22Rv1 (cell line): ENCODE measurements around the gene GAPVD1.

Experiments
- H3K27ac ChIP-seq: fragments of 450-650 bp; 2 replicates; pipeline ENCODE4 v1.5.1; 2017
- ZFX ChIP-seq: fragments of 450-650 bp; IDR thresholded peaks from 2 replicates; pipeline ENCODE4 v1.6.1; 2017; ENCODE audit warnings: antibody characterized with exemption, borderline replicate concordance
- TF ChIP-seq, protein P1 (sequence below): fragments of 450-650 bp; IDR thresholded peaks from 2 replicates; pipeline ENCODE4 v1.5.1; 2017; ENCODE audit warnings: mild to moderate bottlenecking

The GAPVD1 gene

GRCh38 chr9:125370786-125371185, 109.2 kb downstream of the GAPVD1 start:
- no peak overlapping the region for H3K27ac ChIP-seq
- no peak for TF ChIP-seq ZFX
- TF ChIP-seq, protein P1, sequence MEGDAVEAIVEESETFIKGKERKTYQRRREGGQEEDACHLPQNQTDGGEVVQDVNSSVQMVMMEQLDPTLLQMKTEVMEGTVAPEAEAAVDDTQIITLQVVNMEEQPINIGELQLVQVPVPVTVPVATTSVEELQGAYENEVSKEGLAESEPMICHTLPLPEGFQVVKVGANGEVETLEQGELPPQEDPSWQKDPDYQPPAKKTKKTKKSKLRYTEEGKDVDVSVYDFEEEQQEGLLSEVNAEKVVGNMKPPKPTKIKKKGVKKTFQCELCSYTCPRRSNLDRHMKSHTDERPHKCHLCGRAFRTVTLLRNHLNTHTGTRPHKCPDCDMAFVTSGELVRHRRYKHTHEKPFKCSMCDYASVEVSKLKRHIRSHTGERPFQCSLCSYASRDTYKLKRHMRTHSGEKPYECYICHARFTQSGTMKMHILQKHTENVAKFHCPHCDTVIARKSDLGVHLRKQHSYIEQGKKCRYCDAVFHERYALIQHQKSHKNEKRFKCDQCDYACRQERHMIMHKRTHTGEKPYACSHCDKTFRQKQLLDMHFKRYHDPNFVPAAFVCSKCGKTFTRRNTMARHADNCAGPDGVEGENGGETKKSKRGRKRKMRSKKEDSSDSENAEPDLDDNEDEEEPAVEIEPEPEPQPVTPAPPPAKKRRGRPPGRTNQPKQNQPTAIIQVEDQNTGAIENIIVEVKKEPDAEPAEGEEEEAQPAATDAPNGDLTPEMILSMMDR = no peak

- H3K27ac ChIP-seq = no peak overlapping the region
- TF ChIP-seq, protein P1 = no peak
- no peak for TF ChIP-seq ZFX
Measured at GRCh38 chr9:125372441-125373226, 111.0 kb downstream of the GAPVD1 start.

DNA sequence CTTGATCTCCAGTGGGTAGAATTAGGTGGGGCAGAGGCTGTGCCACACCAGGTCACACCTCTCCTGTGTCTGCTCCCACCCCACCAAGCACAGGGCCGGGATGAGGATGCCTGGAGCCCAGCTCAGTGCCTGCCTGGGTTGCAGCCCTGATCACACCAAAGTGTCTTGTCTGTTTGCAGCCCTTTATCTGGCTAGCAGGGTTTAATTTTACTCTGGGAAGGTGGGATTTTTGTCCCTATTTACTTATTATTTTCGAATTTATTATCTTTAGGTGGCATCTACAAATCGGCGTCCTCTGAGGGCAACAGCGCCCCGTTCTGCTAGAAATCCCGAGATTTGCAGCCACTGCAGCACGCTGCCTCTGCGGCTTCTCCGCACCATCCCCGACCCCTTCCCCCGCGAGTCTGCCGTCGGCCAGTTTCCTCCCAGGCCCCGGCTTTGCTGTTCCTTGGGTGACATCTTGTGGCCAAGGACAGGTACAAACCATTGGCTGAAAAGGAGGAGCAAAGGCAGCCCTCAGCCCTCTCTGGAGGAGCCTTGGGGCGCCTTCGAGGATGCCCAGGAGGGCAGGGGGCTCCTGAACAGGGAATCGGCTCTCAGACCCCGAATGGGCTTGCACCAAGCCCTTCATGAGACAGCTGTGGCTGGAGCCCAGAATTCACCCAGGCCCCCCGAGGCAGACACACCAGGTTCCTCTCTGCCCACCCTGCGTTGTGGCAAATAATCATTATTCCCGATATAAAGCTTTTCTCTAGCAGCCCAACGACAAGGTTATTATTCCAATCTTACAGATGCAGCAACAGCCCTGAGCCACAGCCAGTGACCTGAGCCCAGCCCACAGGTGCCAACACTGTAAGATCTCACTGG, 113.0 kb downstream of the GAPVD1 start:
- no peak overlapping the region for H3K27ac ChIP-seq
- TF ChIP-seq ZFX = no peak
- TF ChIP-seq, protein P1 = peak; percentile 83

DNA sequence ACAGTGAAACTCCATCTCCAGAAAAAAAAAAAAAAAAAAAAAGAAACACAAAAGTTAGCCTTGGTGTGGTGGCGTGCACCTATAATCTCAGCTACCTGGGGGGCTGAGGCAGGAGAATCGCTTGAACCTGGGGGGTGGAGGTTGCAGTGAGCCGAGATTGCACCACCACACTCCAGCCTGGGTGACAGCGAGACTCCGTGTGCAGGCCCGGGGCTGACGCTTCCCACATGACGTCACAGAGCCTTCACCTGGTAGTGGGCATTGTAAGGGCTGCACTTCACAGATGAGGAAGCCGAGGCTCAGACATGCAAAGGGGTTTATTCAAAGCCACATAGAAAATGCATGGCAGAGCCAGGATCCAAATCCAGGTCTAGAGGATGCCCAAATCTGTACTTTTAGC, 114.2 kb downstream of the GAPVD1 start:
- no peak for TF ChIP-seq ZFX
- TF ChIP-seq, protein P1 = no peak
- H3K27ac ChIP-seq = no peak overlapping the region

DNA sequence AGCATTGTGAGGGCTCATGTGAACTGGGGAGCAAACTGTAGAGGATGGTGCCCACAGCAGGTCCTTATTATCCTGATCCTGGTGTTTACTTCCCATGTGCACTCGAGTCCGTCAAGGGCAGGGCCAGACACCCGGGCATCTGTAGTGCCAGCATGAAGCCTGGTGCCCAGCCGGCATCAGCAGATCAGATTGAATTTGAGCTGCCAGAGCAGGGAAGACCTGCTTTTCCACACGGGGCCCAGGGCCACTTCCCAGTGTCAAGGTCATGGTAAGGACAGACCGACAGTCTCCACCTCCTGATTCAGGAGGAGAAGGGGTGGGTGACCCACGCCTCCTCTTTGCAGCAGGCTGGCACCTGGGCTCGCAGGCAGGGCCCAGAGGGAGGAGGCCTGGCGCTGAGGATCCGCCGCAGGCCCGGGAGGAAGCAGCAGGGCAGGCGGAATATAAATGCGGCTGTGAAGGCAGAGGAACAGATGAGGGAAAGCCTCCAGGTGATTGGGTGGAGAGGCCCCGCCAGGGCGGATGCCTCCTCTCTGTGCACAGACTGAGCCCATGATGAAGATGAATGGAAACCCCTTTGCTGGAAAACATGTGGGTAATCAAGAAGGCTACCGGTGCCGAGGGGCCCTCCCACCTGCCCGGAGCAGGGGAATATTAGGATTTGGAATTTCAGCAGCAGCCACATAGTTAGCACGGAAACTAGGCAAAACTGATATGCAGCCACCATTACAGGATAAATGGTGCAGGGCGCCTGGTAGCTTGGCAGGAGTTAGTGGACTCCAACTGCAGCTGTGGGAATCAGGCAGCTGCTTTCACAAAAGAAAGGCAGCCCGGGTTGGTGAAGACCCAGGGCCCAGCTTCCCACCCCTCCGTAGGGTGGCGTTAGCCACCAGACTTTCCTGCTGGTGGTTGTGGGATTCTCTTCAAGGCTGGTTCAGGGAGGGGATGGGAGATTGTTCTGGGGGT, 114.9 kb downstream of the GAPVD1 start:
- no peak for TF ChIP-seq ZFX
- TF ChIP-seq, protein P1 = no peak

DNA sequence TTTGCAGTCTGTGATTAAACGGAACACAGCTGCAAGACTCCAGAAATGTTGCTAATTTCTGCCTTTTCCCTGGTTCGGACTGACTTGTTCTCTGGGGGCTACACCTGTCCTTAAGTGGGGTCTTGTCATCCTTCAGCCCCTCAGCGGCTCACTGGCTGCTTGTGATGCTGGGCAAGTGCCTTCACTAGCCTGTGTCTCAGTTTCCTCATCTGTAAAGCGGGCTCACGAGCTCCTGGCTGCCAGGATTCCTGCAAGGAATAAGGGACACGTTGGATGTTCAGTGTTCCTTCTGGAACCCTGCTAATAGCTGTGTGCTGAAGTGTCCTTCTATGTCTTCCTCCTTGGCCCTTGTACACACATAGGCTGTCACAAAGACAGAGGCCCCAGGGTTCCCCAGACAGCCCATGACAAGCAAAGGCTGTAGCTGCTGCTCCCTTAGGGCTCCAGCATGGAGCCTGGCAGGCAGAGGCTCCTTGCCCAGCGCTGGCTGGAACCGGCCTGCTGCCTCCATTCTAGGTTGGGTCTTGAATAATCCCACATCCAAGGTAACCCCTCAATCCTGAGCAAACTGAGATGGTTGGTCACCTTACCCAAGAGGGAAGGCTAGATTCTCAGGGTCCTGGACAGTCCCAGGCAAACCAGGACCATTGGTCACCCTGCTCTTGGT, 116.1 kb downstream of the GAPVD1 start:
- TF ChIP-seq, protein P1 = no peak
- no peak for TF ChIP-seq ZFX
- no peak overlapping the region for H3K27ac ChIP-seq

More for the DNA sequence above, 114.9 kb downstream of the GAPVD1 start:
- no peak overlapping the region for H3K27ac ChIP-seq
